ENCODE results near the gene CDH18.

CDH18 gene

GRCh38 chr5:19928562-19929421, 59.2 kb downstream of the CDH18 start:
- DNase-seq (ENCODE audit: low read depth in 2 of 2), result no peak

- DNase-seq (ENCODE audit: low read depth in 2 of 2), result no peak
Measured at GRCh38 chr5:19927919-19928318, 60.1 kb downstream of the CDH18 start.

GRCh38 chr5:19927170-19927569, 60.8 kb downstream of the CDH18 start:
- DNase-seq (ENCODE audit: low read depth in 2 of 2), result no peak

- DNase-seq (ENCODE audit: low read depth in 2 of 2), result no peak
Measured at GRCh38 chr5:19923742-19924141, 64.3 kb downstream of the CDH18 start.

GRCh38 chr5:19920761-19921160, 67.2 kb downstream of the CDH18 start:
- DNase-seq (ENCODE audit: low read depth in 2 of 2), result no peak

- DNase-seq (ENCODE audit: low read depth in 2 of 2), result no peak
Measured at GRCh38 chr5:19918780-19919179, 69.2 kb downstream of the CDH18 start.

- no peak for DNase-seq (ENCODE audit: low read depth in 2 of 2)
Measured at GRCh38 chr5:19917588-19918122, 70.3 kb downstream of the CDH18 start.

- no peak for DNase-seq (ENCODE audit: low read depth in 2 of 2)
Measured at GRCh38 chr5:19910136-19910535, 77.9 kb downstream of the CDH18 start.

GRCh38 chr5:19904766-19905165, 83.2 kb downstream of the CDH18 start:
- DNase-seq (ENCODE audit: low read depth in 2 of 2), result no peak

- DNase-seq (ENCODE audit: low read depth in 2 of 2), result no peak
Measured at GRCh38 chr5:19903611-19904010, 84.4 kb downstream of the CDH18 start.

GRCh38 chr5:19902316-19902934, 85.6 kb downstream of the CDH18 start:
- DNase-seq (ENCODE audit: low read depth in 2 of 2), result no peak

- no peak for DNase-seq (ENCODE audit: low read depth in 2 of 2)
Measured at GRCh38 chr5:19900269-19900668, 87.7 kb downstream of the CDH18 start.

- no peak for DNase-seq (ENCODE audit: low read depth in 2 of 2)
Measured at GRCh38 chr5:19891658-19892057, 96.3 kb downstream of the CDH18 start.

- no peak for DNase-seq (ENCODE audit: low read depth in 2 of 2)
Measured at GRCh38 chr5:19886123-19886917, 101.7 kb downstream of the CDH18 start.

- no peak for DNase-seq (ENCODE audit: low read depth in 2 of 2)
Measured at GRCh38 chr5:19885040-19885824, 102.8 kb downstream of the CDH18 start.

GRCh38 chr5:19880859-19881436, 107.1 kb downstream of the CDH18 start:
- no peak for DNase-seq (ENCODE audit: low read depth in 2 of 2)

GRCh38 chr5:19880458-19880857, 107.5 kb downstream of the CDH18 start:
- DNase-seq (ENCODE audit: low read depth in 2 of 2), result no peak

- no peak for DNase-seq (ENCODE audit: low read depth in 2 of 2)
Measured at GRCh38 chr5:19874811-19875210, 113.2 kb downstream of the CDH18 start.

GRCh38 chr5:19866090-19866450, 121.9 kb downstream of the CDH18 start:
- no peak for DNase-seq (ENCODE audit: low read depth in 2 of 2)

GRCh38 chr5:19865336-19866089, 122.5 kb downstream of the CDH18 start:
- no peak for DNase-seq (ENCODE audit: low read depth in 2 of 2)
